ENCODE results near the gene MMP14.
A peak's percentile ranks its signal among the peaks of the same experiment; 100 is the strongest.
"Not testable (repeated sequence)": the region's sequence is repeated elsewhere in the genome, so short reads cannot be mapped to it uniquely, and the experiment has no call there.

Gene MMP14

DNA sequence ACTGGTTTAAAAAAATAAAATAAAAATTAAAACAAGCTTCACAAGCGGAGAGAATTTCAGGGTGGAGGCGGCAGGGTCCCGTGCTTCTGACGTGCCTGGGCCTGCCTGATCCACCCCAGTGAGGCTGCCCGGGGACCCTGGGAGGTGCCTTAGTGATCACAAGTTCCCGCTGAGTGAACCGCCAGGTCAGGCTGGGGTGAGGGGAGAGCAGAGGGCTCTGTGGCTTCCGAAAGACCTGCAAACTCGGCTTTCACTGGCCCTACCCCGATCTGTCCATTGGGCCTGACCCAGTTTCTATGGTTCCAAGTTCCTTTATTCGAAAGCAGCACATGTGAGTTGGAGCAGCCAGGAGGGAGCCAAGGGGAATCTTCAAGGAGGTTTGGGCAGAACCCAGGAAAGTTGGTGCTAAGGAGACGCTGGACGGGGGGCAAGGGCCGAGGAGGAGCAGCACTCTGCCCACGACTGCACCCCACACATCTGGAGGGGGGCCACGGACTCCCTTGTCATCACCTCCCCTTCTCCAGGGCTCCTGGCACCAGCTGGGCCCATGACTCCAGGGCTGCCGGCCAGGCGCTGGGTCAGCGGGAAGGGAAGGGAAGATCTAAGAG is 12.9 kb downstream of the MMP14 start:
- Histone ChIP-seq H3K36me3 (no peaks in the 10 kb centered on the region), H3K9me3 (ENCODE audit: severe bottlenecking) (no peaks in the 10 kb centered on the region), H3K4me3 (ENCODE audit: low read depth, low read length) (no peak overlapping the region), H3K27me3 (ENCODE audit: insufficient read depth, low read depth, severe bottlenecking) (no peaks in the 10 kb centered on the region), H3K27ac (no peak overlapping the region)
- TF ChIP-seq, protein P1, sequence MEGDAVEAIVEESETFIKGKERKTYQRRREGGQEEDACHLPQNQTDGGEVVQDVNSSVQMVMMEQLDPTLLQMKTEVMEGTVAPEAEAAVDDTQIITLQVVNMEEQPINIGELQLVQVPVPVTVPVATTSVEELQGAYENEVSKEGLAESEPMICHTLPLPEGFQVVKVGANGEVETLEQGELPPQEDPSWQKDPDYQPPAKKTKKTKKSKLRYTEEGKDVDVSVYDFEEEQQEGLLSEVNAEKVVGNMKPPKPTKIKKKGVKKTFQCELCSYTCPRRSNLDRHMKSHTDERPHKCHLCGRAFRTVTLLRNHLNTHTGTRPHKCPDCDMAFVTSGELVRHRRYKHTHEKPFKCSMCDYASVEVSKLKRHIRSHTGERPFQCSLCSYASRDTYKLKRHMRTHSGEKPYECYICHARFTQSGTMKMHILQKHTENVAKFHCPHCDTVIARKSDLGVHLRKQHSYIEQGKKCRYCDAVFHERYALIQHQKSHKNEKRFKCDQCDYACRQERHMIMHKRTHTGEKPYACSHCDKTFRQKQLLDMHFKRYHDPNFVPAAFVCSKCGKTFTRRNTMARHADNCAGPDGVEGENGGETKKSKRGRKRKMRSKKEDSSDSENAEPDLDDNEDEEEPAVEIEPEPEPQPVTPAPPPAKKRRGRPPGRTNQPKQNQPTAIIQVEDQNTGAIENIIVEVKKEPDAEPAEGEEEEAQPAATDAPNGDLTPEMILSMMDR (IDR thresholded peaks at IDR 0.05; ENCODE audit: low read depth, low read length), result no peak
- DNase-seq, result no peak

DNA sequence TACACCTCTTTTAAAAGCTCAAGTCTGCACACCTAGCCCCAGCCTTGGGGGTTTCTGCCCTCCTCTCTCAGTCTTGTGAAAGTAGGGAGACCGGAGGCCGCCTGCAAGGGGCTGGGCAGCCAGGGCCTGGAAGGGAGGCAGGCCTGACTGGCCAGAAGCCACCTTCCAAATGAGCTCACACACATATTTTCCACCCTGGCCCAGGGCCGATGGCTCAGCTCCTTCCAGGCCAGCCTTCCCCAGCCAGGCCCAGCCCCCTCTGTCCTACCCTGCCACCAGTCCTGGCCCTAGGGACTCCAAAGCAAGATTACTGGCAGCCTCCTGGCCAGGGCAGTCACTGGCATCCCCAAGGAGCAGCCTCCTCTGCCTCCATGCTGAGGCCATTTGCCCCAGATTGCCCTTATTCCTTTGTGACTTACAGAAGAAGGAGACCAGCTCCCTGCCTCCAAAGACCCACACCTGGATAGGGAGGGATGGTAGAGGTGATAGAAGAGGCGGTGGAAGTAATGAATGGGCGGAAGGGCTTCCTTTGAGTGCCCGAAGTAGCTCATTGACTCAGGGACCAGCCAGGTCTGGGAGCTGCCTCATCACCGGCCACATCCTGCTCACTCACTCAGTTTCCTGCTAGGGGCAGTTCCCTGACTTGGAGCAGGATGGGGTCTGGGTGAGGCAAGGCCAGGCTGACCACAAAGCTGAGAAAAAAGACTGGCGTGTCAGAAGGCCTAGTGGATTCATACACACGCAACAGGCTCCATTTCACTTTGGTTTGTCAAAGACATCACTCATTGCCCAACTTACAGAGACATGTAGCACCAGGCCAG is 14.8 kb downstream of the MMP14 start:
- DNase-seq, result no peak
- Histone ChIP-seq H3K27me3 (ENCODE audit: insufficient read depth, low read depth, severe bottlenecking) (no peaks in the 10 kb centered on the region), H3K9me3 (ENCODE audit: severe bottlenecking) (no peaks in the 10 kb centered on the region), H3K36me3 (no peaks in the 10 kb centered on the region), H3K4me3 (ENCODE audit: low read depth, low read length) (no peak overlapping the region), H3K27ac (no peak overlapping the region)
- TF ChIP-seq, protein P1 (IDR thresholded peaks at IDR 0.05; ENCODE audit: low read depth, low read length), result no peak

DNA sequence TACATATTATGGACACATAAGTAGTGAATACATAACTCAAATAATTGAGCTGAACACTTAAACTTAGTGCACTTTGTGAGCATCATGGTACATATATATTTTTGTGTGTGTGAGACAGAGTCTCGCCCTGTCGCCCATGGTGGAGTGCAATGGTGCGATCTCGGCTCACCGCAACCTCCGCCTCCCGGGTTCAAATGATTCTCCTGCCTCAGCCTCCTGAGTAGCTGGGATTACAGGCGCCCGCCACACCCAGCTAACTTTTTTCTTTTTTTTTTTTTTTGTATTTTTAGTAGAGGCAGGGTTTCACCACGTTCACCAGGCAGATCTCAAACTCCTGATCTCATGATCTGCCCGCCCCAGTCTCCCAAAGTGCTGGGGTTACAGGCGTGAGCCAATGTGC is 15.8 kb downstream of the MMP14 start:
- not testable (repeated sequence) for DNase-seq; H3K4me3 ChIP-seq (ENCODE audit: low read depth, low read length); H3K27ac ChIP-seq; H3K9me3 ChIP-seq (ENCODE audit: severe bottlenecking); H3K36me3 ChIP-seq; H3K27me3 ChIP-seq (ENCODE audit: insufficient read depth, low read depth, severe bottlenecking)

DNA sequence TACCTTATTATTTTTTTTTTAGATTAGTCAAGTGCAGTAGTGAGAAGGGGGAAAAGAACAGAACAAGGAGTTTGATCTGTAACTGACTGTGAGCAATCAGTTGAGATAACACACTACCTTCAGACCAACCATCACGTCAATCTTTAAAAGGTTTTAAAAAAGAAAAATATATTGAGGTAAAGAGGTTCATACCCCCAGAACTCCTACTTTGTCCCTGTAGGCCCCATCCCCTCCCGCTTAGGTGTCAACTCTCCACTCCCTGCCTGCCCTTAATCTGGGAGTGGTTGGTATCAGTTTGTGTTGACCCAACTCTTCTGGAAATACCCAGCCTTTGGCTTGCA is 16.2 kb downstream of the MMP14 start:
- H3K9me3 ChIP-seq (ENCODE audit: severe bottlenecking), result no peaks in the 10 kb centered on the region
- no peaks in the 10 kb centered on the region for H3K36me3 ChIP-seq
- H3K27me3 ChIP-seq (ENCODE audit: insufficient read depth, low read depth, severe bottlenecking), result no peaks in the 10 kb centered on the region
- TF ChIP-seq, protein P1 (IDR thresholded peaks at IDR 0.05; ENCODE audit: low read depth, low read length), result no peak
- DNase-seq, result no peak
- no peak overlapping the region for H3K4me3 ChIP-seq (ENCODE audit: low read depth, low read length)
- no peak overlapping the region for H3K27ac ChIP-seq

DNA sequence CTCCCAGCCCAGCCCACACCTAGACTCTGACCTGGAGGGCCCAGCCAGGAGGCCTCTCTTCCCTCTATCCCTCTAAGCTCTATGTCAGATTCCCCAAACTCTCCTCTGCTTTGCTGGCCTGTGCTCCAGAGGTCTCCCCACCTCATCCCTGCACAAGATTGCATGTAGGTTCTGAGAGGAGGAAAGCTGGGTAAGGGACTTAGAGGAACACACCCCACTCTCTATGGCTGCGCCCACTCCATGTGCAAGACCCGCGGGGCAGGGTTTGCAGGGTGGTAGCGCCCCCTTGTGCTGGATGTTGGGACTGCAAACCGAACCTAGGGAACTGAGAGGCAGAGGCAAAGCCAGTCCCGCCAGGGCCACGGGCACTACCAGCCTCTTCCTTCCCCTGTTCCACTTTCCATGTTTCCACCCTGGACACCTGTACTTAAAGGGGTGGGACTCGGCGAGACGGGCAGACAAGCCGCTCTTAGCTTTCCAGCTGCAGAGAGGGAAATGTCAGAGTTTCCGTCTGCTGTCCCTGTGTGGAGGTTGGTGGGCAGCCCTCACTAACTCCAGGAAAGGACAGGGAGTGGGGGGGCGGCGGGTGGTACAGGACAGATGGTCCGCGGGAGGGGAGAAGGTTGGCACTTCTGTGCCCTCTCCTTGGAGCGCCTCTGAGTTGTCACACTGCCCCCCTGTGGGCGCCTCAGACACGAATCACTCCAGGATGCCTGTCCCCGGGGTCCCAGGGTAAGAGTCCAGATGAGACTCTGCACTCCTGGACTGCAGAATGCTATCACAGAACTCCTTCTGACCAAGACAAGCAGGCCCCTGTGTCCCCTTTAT is 16.8 kb downstream of the MMP14 start:
- Histone ChIP-seq H3K36me3 (no peaks in the 10 kb centered on the region), H3K4me3 (ENCODE audit: low read depth, low read length) (peak overlapping the region; percentile 52), H3K27me3 (ENCODE audit: insufficient read depth, low read depth, severe bottlenecking) (no peaks in the 10 kb centered on the region), H3K9me3 (ENCODE audit: severe bottlenecking) (no peaks in the 10 kb centered on the region), H3K27ac (peak overlapping the region; percentile 56)
- TF ChIP-seq, protein P1 (IDR thresholded peaks at IDR 0.05; ENCODE audit: low read depth, low read length), result peak; percentile 96
- DNase-seq, result peak; percentile 90

DNA sequence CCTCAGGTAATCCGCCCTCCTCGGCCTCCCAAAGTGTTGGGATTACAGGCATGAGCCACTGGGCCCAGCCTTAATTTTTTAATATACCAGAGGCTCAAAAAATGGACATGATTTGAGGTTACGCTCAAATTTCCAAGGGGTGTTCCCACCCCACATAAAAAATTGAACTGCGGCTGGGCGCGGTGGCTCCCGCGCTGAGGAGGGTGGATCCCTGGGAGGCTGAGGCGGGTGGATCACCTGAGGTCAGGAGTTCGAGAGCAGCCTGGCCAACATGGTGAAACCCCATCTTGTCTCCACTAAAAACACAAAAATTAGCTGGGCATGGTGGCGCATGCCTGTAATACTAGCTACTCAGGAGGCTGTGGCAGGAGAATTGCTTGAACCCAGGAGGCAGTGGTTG is 17.9 kb downstream of the MMP14 start:
- not testable (repeated sequence) for H3K27me3 ChIP-seq (ENCODE audit: insufficient read depth, low read depth, severe bottlenecking); DNase-seq; H3K36me3 ChIP-seq; H3K9me3 ChIP-seq (ENCODE audit: severe bottlenecking); H3K27ac ChIP-seq; H3K4me3 ChIP-seq (ENCODE audit: low read depth, low read length)

All from WERI-Rb-1 (cell line).